GM23338 (cell line): ENCODE measurements around the gene JAZF1. TPM values are rescaled to one million over a fixed set of nuclear protein-coding genes. Genes with fewer than 3 reads are reported as not detected.

Source experiments
- ATAC-seq: fragments of 200-7000 bp; cut with Tn5 transposase; 3 replicates; pipeline ENCODE4 v1.9.1; 2020
- DNase-seq: peaks from one replicate; pipeline ENCODE4 v3.0.0-alpha.2; 2015; ENCODE audit warnings: low spot score
- H2AFZ ChIP-seq: fragments of 200-600 bp; sonication (generic); 2 replicates; pipeline ENCODE4 v1.8.0; 2016; ENCODE audit warnings: antibody characterized with exemption, mild to moderate bottlenecking, moderate library complexity
- H3F3A ChIP-seq: fragments of 200-600 bp; sonication (generic); replicated peaks from 2 replicates; pipeline ENCODE4 v1.8.0; 2017; ENCODE audit warnings: antibody characterized with exemption, mixed run types, low read depth
- H3K27ac ChIP-seq: fragments of 200-600 bp; sonication (generic); 2 replicates; pipeline ENCODE4 v1.6.1; 2016; ENCODE audit warnings: low read depth
- H3K27me3 ChIP-seq: fragments of 200-600 bp; sonication (generic); 2 replicates; pipeline ENCODE4 v1.8.0; 2016; ENCODE audit warnings: mild to moderate bottlenecking, mixed run types, moderate library complexity; ENCODE audit not compliant: insufficient read depth
- H3K36me3 ChIP-seq: fragments of 200-600 bp; sonication (generic); 2 replicates; pipeline ENCODE4 v1.8.0; 2016; ENCODE audit warnings: mild to moderate bottlenecking; ENCODE audit not compliant: insufficient read depth
- H3K4me1 ChIP-seq: fragments of 200-600 bp; sonication (generic); 2 replicates; pipeline ENCODE4 v1.8.0; 2016; ENCODE audit warnings: mild to moderate bottlenecking, moderate library complexity; ENCODE audit not compliant: insufficient read depth
- H3K4me2 ChIP-seq: fragments of 200-600 bp; sonication (generic); 2 replicates; pipeline ENCODE4 v1.7.1; 2017; ENCODE audit warnings: mixed run types
- H3K4me3 ChIP-seq: fragments of 200-600 bp; sonication (generic); 2 replicates; pipeline ENCODE4 v1.6.1; 2016; ENCODE audit warnings: mixed run types
- H3K79me2 ChIP-seq: fragments of 200-600 bp; sonication (generic); replicated peaks from 2 replicates; pipeline ENCODE4 v1.8.0; 2017; ENCODE audit warnings: mild to moderate bottlenecking; ENCODE audit not compliant: insufficient read depth
- H3K9me2 ChIP-seq: fragments of 200-600 bp; sonication (generic); 2 replicates; pipeline ENCODE4 v1.8.0; 2017; ENCODE audit not compliant: insufficient read depth
- H4K20me1 ChIP-seq: fragments of 200-600 bp; sonication (generic); replicated peaks from 2 replicates; pipeline ENCODE4 v1.8.0; 2017; ENCODE audit warnings: mild to moderate bottlenecking; ENCODE audit not compliant: insufficient read depth
- H3K27ac Mint-ChIP-seq: 2 replicates; pipeline ENCODE4 v1.8.0; 2020; ENCODE audit warnings: inconsistent platforms, mild to moderate bottlenecking, moderate library complexity, mixed read lengths
- H3K27me3 Mint-ChIP-seq: 3 replicates; pipeline ENCODE4 v1.8.0; 2022; ENCODE audit warnings: low read depth, mild to moderate bottlenecking, moderate library complexity, mixed read lengths, inconsistent platforms; ENCODE audit not compliant: insufficient read depth, poor library complexity
- H3K36me3 Mint-ChIP-seq: 3 replicates; pipeline ENCODE4 v1.8.0; 2021; ENCODE audit warnings: low read depth, mild to moderate bottlenecking, inconsistent platforms, moderate library complexity, mixed read lengths
- H3K4me1 Mint-ChIP-seq: 3 replicates; pipeline ENCODE4 v1.8.0; 2020; ENCODE audit warnings: mild to moderate bottlenecking, inconsistent platforms, mixed read lengths
- H3K4me3 Mint-ChIP-seq: 3 replicates; pipeline ENCODE4 v1.8.0; 2021; ENCODE audit warnings: moderate library complexity, mild to moderate bottlenecking, inconsistent platforms, mixed read lengths
- H3K9me3 Mint-ChIP-seq: 3 replicates; pipeline ENCODE4 v1.8.0; 2020; ENCODE audit warnings: moderate library complexity, mild to moderate bottlenecking, inconsistent platforms, mixed read lengths
- CREB1 ChIP-seq: fragments of 250-450 bp; sonication (Bioruptor Pico); IDR thresholded peaks from 2 replicates; pipeline ENCODE4 v1.5.0; 2020; ENCODE audit warnings: low read depth, mild to moderate bottlenecking, moderate library complexity
- ETS1 ChIP-seq: IDR thresholded peaks from 2 replicates; pipeline ENCODE4 v1.6.1; 2016; ENCODE audit warnings: antibody characterized with exemption
- EZH2 ChIP-seq: fragments of 200-600 bp; sonication (generic); IDR thresholded peaks from one replicate; pipeline ENCODE4 v1.8.0; 2017; ENCODE audit warnings: antibody characterized with exemption, mild to moderate bottlenecking, low read depth; ENCODE audit not compliant: unreplicated experiment
- EZH2phosphoT487 ChIP-seq: fragments of 200-600 bp; sonication (generic); IDR thresholded peaks from one replicate; pipeline ENCODE4 v1.8.1; 2018; ENCODE audit warnings: antibody characterized with exemption; ENCODE audit not compliant: unreplicated experiment
- JUNB ChIP-seq: IDR thresholded peaks from one replicate; pipeline ENCODE4 v1.6.1; 2016; ENCODE audit warnings: antibody characterized with exemption; ENCODE audit not compliant: unreplicated experiment
- NANOG ChIP-seq: IDR thresholded peaks from 2 replicates; pipeline ENCODE4 v1.6.1; 2016; ENCODE audit warnings: antibody characterized with exemption, borderline replicate concordance
- POLR2AphosphoS5 ChIP-seq: IDR thresholded peaks from 2 replicates; pipeline ENCODE4 v1.6.1; 2016; ENCODE audit warnings: antibody characterized with exemption, low read depth
- ZNF331 ChIP-seq: fragments of 250-450 bp; sonication (Bioruptor Pico); IDR thresholded peaks from 2 replicates; pipeline ENCODE4 v1.5.0; 2020; ENCODE audit warnings: low read depth, mild to moderate bottlenecking, moderate library complexity
- ZNF462 ChIP-seq: fragments of 250-450 bp; sonication (Bioruptor Pico); IDR thresholded peaks from 2 replicates; pipeline ENCODE4 v1.5.0; 2020; ENCODE audit warnings: mild to moderate bottlenecking, moderate library complexity
- polyA plus RNA-seq: library from polyadenylated mRNA; unstranded; fragments of >200 nt; fragmentation: Nextera tagmentation; extraction: Ambion mirVana; gene quantifications from 2 replicates; pipeline ENCODE4 v1.2.1, GENCODE V29; 2016
- total RNA-seq: library from RNA; depleted of rRNA; stranded (reverse); fragments of >200 nt; shearing (Covaris generic); gene quantifications from 2 replicates; pipeline ENCODE4 v1.2.3, GENCODE V29; 2014
- TF ChIP-seq, protein P1 (sequence below): IDR thresholded peaks from one replicate; pipeline ENCODE4 v1.6.1; 2018; ENCODE audit warnings: antibody characterized with exemption; ENCODE audit not compliant: unreplicated experiment

Gene JAZF1
- total and polyA plus RNA-seq, 2 experiments from 2014 or later = 12.2 to 22.2 TPM

- Mint-ChIP-seq H3K27me3 (peaks cover 2% of the 10 kb centered on the region), H3K36me3 (no peaks in the 10 kb centered on the region), H3K27ac (peak overlapping the region; percentile 72; the same call in 1 of the 2 replicates), H3K9me3 (no peaks in the 10 kb centered on the region), H3K4me3 (no peak overlapping the region), H3K4me1 (peaks cover 35% of the 10 kb centered on the region)
- H3K4me3 ChIP-seq = no peak overlapping the region
- ATAC-seq = no peak
- DNase-seq = no peak
- H3K4me1 ChIP-seq = peaks cover 37% of the 10 kb centered on the region
- no peak for TF ChIP-seq JUNB
- no peak for TF ChIP-seq NANOG
- TF ChIP-seq EZH2 = no peak
- no peak for TF ChIP-seq CREB1
- no peak for TF ChIP-seq POLR2AphosphoS5
- no peak for TF ChIP-seq ETS1
- TF ChIP-seq, protein P1, sequence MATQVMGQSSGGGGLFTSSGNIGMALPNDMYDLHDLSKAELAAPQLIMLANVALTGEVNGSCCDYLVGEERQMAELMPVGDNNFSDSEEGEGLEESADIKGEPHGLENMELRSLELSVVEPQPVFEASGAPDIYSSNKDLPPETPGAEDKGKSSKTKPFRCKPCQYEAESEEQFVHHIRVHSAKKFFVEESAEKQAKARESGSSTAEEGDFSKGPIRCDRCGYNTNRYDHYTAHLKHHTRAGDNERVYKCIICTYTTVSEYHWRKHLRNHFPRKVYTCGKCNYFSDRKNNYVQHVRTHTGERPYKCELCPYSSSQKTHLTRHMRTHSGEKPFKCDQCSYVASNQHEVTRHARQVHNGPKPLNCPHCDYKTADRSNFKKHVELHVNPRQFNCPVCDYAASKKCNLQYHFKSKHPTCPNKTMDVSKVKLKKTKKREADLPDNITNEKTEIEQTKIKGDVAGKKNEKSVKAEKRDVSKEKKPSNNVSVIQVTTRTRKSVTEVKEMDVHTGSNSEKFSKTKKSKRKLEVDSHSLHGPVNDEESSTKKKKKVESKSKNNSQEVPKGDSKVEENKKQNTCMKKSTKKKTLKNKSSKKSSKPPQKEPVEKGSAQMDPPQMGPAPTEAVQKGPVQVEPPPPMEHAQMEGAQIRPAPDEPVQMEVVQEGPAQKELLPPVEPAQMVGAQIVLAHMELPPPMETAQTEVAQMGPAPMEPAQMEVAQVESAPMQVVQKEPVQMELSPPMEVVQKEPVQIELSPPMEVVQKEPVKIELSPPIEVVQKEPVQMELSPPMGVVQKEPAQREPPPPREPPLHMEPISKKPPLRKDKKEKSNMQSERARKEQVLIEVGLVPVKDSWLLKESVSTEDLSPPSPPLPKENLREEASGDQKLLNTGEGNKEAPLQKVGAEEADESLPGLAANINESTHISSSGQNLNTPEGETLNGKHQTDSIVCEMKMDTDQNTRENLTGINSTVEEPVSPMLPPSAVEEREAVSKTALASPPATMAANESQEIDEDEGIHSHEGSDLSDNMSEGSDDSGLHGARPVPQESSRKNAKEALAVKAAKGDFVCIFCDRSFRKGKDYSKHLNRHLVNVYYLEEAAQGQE = no peak
- no peak for TF ChIP-seq ZNF331 (CRISPR knock-in tag)
- TF ChIP-seq EZH2phosphoT487 = no peak
- no peak for TF ChIP-seq ZNF462 (CRISPR knock-in tag)
- no peaks in the 10 kb centered on the region; the same call in 1 of the 2 replicates for H3F3A ChIP-seq
- no peak overlapping the region for H3K27ac ChIP-seq
- no peaks in the 10 kb centered on the region; the same call in 1 of the 2 replicates for H4K20me1 ChIP-seq
- no peak overlapping the region for H3K4me2 ChIP-seq
- no peaks in the 10 kb centered on the region for H3K9me2 ChIP-seq
- H3K36me3 ChIP-seq = no peaks in the 10 kb centered on the region
- H2AFZ ChIP-seq = no peak overlapping the region
- peaks cover 17% of the 10 kb centered on the region for H3K79me2 ChIP-seq
- H3K27me3 ChIP-seq = no peaks in the 10 kb centered on the region
Observed at GRCh38 chr7:28069807-28070206, 110.8 kb downstream of the JAZF1 start.
